HG02884 (cell line): ENCODE measurements around the gene CUEDC1.
"Not testable (repeated sequence)": the region's sequence is repeated elsewhere in the genome, so short reads cannot be mapped to it uniquely, and the experiment has no call there.

Experiments used
- ATAC-seq: cut with Tn5 transposase; IDR thresholded peaks from one replicate; pipeline ENCODE4 v1.9.1; 2021; ENCODE audit warnings: mild to moderate bottlenecking, moderate library complexity; ENCODE audit not compliant: unreplicated experiment

Gene CUEDC1

GRCh38 chr17:57959929-57960328, 4.7 kb upstream of the CUEDC1 start:
- ATAC-seq = no peak

GRCh38 chr17:57958391-57958790, 3.2 kb upstream of the CUEDC1 start:
- not testable (repeated sequence) for ATAC-seq

- no peak for ATAC-seq
These were observed 2.7 kb upstream of the CUEDC1 start for GRCh38 chr17:57957886-57958285.

GRCh38 chr17:57957120-57957850, 2.1 kb upstream of the CUEDC1 start:
- no peak for ATAC-seq

GRCh38 chr17:57956291-57957119, 1.3 kb upstream of the CUEDC1 start:
- ATAC-seq = peak; percentile 67

GRCh38 chr17:57954397-57955182, 622 bp downstream of the CUEDC1 start:
- ATAC-seq = no peak

GRCh38 chr17:57953705-57954396, 1.4 kb downstream of the CUEDC1 start:
- no peak for ATAC-seq

- no peak for ATAC-seq
These were observed 2.0 kb downstream of the CUEDC1 start for GRCh38 chr17:57953219-57953618.

- no peak for ATAC-seq
These were observed 5.6 kb downstream of the CUEDC1 start for GRCh38 chr17:57949649-57950048.

GRCh38 chr17:57948555-57949420, 6.4 kb downstream of the CUEDC1 start:
- ATAC-seq = no peak

GRCh38 chr17:57948169-57948554, 7.0 kb downstream of the CUEDC1 start:
- ATAC-seq = no peak

GRCh38 chr17:57947369-57947768, 7.8 kb downstream of the CUEDC1 start:
- ATAC-seq = no peak

GRCh38 chr17:57946798-57947358, 8.3 kb downstream of the CUEDC1 start:
- ATAC-seq = peak; percentile 88

GRCh38 chr17:57945996-57946797, 9.0 kb downstream of the CUEDC1 start:
- no peak for ATAC-seq

- ATAC-seq = no peak
These were observed 10.3 kb downstream of the CUEDC1 start for GRCh38 chr17:57944908-57945307.

GRCh38 chr17:57943645-57944044, 11.6 kb downstream of the CUEDC1 start:
- ATAC-seq = no peak

- no peak for ATAC-seq
These were observed 12.1 kb downstream of the CUEDC1 start for GRCh38 chr17:57943140-57943539.
